Measurements from ENCODE around the gene OTOGL.
"Not testable (repeated sequence)": the region's sequence is repeated elsewhere in the genome, so short reads cannot be mapped to it uniquely, and the experiment has no call there.

- TF ChIP-seq ZNF202 (tag by site-specific recombination; IDR thresholded peaks at IDR 0.05; ENCODE audit: borderline replicate concordance); ZNF184 (tag by site-specific recombination; IDR thresholded peaks at IDR 0.05); CTCF (tag by site-specific recombination; IDR thresholded peaks at IDR 0.05); ZNF350 (tag by site-specific recombination; IDR thresholded peaks at IDR 0.05); ZBTB1 (tag by site-specific recombination; IDR thresholded peaks at IDR 0.05); PRDM2 (tag by site-specific recombination; IDR thresholded peaks at IDR 0.05; ENCODE audit: borderline replicate concordance); HOXC10 (CRISPR knock-in tag; IDR thresholded peaks at IDR 0.05); ZNF48 (tag by site-specific recombination; IDR thresholded peaks at IDR 0.05): not testable (repeated sequence)
- peak; percentile 41; the same call in 1 of the 2 replicates for TF ChIP-seq REST (tag by site-specific recombination; IDR thresholded peaks at IDR 0.05)
- TF ChIP-seq KLF1 (tag by site-specific recombination; IDR thresholded peaks at IDR 0.05) = peak; percentile 62
- TF ChIP-seq, protein P1, sequence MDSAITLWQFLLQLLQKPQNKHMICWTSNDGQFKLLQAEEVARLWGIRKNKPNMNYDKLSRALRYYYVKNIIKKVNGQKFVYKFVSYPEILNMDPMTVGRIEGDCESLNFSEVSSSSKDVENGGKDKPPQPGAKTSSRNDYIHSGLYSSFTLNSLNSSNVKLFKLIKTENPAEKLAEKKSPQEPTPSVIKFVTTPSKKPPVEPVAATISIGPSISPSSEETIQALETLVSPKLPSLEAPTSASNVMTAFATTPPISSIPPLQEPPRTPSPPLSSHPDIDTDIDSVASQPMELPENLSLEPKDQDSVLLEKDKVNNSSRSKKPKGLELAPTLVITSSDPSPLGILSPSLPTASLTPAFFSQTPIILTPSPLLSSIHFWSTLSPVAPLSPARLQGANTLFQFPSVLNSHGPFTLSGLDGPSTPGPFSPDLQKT (IDR thresholded peaks at IDR 0.05; ENCODE audit: borderline replicate concordance, low read depth, low read length) = not testable (repeated sequence)
- peak; percentile 69 for TF ChIP-seq YY1 (tag by site-specific recombination; IDR thresholded peaks at IDR 0.05)
These were observed 50.4 kb downstream of the OTOGL start for GRCh38 chr12:80149547-80150313.
